NCI-H345 (cell line): ENCODE data around the gene ERC2.

ENCODE experiments used
- DNase-seq: peaks from one replicate; lab custom pipeline; 2025; lab: John Stamatoyannopoulos, UW

Gene ERC2

GRCh38 chr3:55923626-55924025 lies 544.6 kb downstream of the ERC2 start:
- DNase-seq = no peak

DNA sequence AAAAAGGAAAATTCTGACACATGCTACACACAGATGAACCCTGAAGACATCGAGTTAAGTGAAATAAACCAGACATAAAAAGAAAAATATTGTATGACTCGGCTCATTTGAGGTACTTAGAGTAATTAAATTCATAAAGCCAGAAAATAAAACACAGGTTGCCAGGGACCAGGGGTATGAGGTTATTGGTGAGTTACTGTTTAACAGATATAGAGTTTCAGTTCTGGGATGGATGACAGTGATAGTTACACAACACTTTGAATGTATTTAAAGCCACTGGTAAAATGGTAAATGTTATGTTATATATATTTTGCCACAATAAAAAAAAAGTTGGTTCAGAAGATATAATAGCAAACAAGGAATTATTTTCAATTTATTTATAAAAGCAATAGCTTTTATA lies 545.1 kb downstream of the ERC2 start:
- DNase-seq = no peak

- DNase-seq = no peak
Measured at GRCh38 chr3:55912880-55913279, 555.4 kb downstream of the ERC2 start.

- no peak for DNase-seq
Measured at GRCh38 chr3:55911266-55911665, 557.0 kb downstream of the ERC2 start.

DNA sequence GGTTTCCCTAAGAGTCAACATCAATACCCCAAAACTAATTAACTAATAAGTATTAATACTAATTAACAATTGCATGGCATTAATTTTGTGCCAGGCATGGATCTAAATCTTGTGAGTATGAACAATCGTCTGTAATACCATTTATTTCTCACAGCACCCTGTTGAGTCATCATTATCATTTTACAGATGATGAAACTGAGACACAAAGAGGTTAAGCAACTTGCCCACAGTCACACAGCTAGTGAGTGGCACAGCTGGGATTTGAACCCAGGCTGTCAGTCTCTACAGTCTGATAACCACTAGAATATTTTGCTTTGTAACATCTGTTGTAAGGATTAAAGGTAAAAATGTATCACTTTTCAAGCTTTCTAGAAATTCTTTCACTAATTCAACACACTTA lies 557.7 kb downstream of the ERC2 start:
- DNase-seq = no peak

GRCh38 chr3:55909373-55909772 lies 558.9 kb downstream of the ERC2 start:
- no peak for DNase-seq

DNA sequence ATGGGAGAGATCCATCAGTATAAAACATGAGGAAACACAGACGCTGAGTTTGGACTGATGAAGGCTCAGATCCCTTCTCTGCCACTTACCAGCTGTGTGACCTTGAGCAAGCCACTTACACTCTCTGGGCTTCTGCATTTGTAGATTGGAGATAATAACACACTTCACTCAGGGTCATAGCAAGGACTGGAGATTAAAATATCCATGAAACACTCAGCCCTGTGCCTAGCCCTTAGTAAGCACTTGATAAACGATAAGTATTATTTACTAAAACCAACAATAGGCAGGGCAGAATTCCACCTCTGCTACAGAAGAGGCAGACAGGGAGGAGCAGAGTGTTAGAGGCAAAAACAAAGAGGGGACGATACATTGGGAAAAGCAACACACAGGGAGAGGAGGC lies 560.7 kb downstream of the ERC2 start:
- no peak for DNase-seq

DNA sequence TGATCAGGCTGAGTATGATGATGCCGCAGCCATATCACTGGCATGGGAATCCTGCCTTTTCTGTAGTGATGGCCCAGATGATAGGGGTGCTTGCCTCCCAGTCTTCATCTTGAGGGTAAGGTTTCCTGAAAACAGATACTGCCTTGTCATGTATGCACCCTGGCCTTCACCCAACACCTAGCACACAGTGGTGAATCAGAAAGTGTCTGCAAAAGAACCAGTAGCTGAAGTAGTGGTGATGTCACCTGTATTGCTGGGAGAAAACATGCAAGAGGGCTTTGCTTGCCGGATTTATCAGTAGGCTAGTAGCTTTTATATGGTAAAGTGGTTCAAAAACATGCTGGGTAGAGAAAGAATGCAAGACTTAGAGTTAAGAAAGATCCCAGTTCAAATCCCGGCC lies 561.4 kb downstream of the ERC2 start:
- no peak for DNase-seq

DNA sequence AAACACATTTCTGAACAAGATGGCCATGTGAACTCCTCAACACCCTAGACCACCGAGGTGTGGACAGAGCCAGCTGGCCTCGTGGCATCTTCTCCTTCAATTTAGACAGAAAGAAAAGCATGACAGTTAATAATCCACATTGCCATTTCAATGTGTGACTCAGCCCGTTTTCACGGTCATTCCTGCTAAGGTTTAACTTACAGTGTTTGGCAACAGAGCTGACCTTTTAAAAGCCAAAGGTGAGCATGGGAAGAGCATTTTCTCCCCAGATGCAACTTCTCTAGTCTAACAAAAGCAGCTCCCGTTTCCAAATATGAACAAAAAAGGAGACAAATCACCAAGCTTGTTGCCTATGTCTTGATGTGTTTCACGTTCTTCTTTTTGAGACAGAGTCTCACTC lies 563.6 kb downstream of the ERC2 start:
- DNase-seq = no peak

GRCh38 chr3:55903680-55904079 lies 564.6 kb downstream of the ERC2 start:
- DNase-seq = no peak

- no peak for DNase-seq
Measured at GRCh38 chr3:55902221-55902900, 565.9 kb downstream of the ERC2 start.

- DNase-seq = no peak
Measured at GRCh38 chr3:55899887-55900286, 568.4 kb downstream of the ERC2 start.

- DNase-seq = peak; percentile 2
Measured at GRCh38 chr3:55897573-55898224, 570.6 kb downstream of the ERC2 start.

DNA sequence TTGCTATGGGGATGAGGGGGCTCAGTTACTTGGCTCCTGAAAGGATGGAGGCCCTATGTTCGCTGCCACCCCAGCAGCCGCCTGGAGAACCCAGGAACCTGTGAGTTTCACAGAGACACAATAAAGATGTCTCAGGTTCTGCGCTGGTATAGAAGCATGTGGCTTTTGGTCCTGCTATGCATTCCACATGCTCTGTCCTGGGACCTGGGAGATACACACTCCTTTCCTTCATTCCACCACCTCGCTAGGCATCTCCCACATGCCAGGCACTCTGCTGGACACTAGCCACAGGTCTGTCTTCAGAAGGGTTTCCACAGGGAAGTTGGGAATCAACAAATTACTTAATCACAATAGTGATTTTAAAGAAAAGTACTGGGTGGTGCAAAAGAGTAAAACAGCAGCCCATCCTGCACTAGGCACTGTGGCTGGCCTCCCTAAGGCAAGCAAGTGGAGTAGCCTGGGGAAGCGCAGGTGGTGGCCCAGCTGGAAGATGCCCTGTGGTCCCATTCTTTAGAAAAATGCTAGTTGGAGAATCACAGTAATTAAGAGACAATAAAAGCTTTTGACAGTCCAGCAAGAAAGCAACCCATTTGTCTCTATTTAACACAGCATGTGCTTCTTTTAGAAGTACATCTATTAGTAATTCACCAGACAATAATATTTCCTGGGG lies 572.2 kb downstream of the ERC2 start:
- peak; percentile 55 for DNase-seq

DNA sequence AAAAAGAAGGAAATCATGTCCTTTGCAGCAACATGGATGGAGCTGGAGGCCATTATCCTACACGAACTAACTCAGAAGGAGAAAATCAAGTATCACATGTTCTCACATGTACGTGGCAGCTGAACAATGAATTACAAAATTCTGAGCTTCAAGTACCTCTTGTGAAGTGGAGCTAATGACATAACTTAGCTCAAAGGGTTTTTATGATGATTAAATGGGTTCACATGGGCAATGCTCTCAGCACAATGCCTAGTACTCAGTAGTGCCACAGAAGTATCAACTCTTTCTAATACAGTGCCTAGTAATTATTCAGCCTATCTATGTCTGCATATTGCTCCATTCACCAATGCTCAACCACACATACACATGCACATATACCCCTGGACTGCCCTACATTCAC lies 573.7 kb downstream of the ERC2 start:
- DNase-seq = peak; percentile 21

GRCh38 chr3:55893045-55893664 lies 575.1 kb downstream of the ERC2 start:
- DNase-seq = no peak

- DNase-seq = no peak
Measured at GRCh38 chr3:55891106-55891505, 577.2 kb downstream of the ERC2 start.

DNA sequence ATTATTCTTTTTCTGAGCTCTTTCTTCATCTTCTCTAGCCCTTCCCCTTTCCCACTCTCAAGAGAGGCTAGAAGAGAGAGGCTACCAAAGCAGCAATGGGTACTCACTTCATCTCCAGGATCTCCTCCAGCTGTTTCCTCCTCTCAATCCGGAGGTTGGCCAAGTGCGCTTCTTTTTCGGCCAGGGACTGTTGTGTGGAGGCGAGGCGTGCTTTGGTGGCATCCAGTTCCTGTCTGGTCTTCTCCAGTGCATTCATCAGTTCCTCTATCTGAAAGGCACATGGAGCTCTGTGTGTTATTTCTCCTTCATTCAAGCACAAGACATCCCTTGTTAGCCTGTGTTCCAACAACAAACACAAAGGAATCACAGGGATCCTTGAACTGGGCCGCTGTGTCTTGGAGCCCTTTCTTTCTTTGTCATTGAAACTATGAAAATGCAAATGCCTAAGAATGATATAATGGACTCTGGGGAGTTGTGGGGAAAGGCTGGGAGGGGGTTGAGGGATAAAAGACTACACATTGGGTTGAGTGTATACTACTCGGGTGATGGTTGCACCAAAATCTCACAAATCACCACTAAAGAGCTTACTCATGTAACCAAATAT lies 579.9 kb downstream of the ERC2 start:
- DNase-seq = no peak

DNA sequence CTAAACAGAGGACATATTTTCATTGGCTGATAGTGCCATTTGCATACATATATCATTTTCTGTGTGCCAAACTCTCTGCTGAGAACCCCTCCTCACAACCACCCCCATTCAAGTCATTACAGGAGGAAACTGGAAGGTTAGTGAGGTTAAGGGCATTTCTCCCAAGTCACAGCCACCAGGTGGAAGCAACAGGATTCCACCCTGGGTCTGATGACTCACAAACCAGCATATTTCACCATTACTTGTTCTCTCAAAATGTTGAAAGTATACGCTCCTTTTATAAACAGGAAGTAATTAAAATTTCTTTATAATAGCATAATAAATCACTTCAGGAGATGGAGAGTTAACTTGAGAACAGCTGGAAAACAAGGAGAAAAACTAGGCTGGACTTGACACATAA lies 582.5 kb downstream of the ERC2 start:
- no peak for DNase-seq

GRCh38 chr3:55884491-55885285 lies 583.6 kb downstream of the ERC2 start:
- no peak for DNase-seq

GRCh38 chr3:55884066-55884465 lies 584.2 kb downstream of the ERC2 start:
- no peak for DNase-seq

- no peak for DNase-seq
Measured at GRCh38 chr3:55882006-55882405, 586.3 kb downstream of the ERC2 start.
